ENCODE data around the gene GATAD1.
"Not testable (repeated sequence)": the region's sequence is repeated elsewhere in the genome, so short reads cannot be mapped to it uniquely, and the experiment has no call there.

GATAD1 gene

DNA sequence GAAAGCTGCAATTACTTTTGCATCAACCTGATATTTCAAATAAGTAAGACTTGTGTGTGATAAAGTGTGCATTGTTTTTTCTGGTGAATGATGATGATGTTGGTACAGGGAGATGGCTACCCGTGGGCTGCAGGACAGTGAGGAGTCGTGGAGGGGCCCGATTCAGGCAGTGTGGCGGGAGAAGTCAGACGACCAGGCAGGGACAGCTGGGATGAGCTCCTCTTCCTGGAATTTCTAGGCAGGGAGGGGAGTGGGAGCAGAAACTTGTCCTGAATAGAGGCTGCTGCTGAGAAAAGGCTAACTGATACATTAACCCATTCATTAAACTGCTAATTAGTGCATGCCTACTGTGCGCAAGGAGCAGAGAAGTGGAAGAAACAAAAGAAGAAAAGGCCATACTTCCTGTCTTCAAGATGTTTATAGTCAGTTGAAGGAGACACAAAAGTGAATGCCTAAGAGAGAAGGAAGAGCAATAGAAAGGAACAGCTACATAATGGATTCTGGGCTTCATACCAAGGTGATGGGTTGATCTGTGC, 9.3 kb upstream of the GATAD1 start:
- no peak for DNase-seq

DNA sequence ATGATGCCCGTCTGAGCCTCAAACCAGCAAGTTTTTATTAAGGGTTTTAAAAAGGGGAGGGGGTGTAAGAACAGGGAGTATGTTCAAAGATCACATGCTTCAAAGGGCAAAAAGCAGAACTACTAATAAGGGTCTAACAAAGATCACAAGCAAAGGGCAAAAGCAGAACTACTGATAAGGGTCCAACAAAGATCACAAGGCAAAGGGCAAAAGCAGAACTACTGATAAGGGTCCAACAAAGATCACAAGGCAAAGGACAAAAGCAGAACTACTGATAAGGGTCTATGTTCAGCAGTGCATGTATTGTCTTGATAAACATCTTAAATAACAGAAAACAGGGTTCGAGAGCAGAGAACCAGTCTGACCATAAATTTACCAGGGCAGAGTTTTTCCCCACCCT, 4.6 kb upstream of the GATAD1 start:
- DNase-seq, result not testable (repeated sequence)

DNA sequence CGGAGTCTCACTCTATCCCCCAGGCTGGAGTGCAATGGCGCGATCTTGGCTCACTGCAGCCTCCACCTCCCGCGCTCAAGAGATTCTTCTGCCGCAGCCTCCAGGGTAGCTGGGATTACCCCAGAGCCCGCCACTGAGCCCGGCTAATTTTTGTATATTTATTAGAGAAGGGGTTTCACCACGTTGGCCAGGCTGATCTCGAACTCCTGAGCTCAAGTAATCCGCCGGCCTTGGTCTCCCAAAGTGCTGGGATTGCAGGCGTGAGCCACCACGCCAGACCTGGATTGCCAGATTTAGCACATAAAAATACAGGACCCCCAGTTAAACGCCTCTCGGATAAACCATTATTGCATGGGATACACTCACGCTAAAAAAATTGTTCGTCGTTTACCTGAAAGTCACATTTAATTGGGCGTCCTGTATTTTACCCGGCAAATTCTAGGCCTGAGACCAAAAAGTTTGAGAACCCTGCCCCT, 375 bp upstream of the GATAD1 start:
- DNase-seq, result no peak

GRCh38 chr7:92448205-92448747, 994 bp downstream of the GATAD1 start:
- peak; percentile 38 for DNase-seq

GRCh38 chr7:92451645-92452044, 4.4 kb downstream of the GATAD1 start:
- no peak for DNase-seq

- DNase-seq, result no peak
Observed at GRCh38 chr7:92456236-92456635, 9.0 kb downstream of the GATAD1 start.

GRCh38 chr7:92460109-92460508, 12.8 kb downstream of the GATAD1 start:
- DNase-seq, result no peak

GRCh38 chr7:92460510-92460909, 13.2 kb downstream of the GATAD1 start:
- no peak for DNase-seq

DNA sequence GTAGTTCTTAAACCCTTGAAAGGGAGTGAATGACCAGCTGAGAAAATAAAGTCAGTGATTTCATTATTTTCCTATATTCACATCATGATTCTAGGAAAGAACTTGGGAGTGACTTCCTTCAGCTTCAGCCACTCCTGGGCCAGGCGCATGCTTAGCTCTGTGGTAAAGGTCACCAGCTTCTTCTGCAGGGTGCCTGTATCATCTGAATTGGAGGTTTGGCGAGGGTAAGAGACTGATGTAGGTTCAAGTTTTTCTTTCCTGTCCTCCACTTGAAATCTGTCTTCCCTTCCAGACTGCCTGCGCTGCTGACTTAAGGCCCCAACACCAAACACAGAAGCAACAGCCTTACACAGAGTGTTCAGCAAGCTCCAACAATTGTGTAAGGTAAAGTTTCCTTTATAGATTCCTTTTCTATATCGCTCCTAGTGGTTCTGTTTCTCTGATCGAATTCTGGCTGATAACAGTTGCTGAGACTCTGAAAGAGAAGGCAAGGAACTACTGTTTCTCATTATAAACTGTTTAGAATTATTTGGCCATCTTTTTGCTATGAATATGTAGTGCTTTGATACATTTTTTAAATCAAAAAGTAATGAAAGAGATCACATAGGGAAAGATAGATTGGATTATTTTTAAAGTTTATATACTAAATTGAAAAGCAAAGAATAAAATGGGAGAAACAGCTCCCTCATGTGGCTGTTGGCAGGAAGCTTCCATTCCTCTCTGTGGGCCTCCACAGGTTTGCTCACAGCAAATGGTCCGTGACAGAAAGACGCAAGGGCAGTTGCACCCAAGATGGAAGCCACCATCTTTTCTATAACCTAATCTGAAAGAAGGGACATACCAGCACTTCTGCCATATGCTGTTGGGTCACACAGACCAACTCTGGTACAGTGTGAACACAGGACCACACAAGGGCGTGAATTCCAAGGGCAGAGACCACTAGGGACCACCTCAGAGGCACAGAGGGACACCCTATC, 14.0 kb downstream of the GATAD1 start:
- DNase-seq, result peak; percentile 2

DNA sequence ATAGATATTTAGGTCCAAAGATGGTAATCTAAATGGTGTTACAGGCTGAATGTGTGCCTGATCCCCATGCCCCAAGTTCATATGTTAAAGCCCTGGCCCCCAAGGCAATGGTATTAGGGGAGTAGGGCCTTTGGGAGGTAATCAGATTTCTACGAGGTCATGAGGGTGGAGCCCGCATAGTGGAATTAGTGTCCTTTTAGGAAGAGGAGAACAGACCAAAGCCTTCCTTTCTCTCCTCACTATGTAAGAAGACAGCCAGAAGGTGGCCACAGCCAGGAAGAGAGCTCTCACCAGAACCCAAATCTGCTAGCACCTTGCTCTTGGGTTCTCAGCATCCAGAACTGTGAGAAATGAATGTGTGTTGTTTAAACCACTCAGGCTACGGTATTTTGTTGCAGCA, 15.3 kb downstream of the GATAD1 start:
- DNase-seq, result no peak

- no peak for DNase-seq
Observed at GRCh38 chr7:92464515-92464914, 17.2 kb downstream of the GATAD1 start.

GRCh38 chr7:92466682-92467081, 19.4 kb downstream of the GATAD1 start:
- DNase-seq, result no peak

DNA sequence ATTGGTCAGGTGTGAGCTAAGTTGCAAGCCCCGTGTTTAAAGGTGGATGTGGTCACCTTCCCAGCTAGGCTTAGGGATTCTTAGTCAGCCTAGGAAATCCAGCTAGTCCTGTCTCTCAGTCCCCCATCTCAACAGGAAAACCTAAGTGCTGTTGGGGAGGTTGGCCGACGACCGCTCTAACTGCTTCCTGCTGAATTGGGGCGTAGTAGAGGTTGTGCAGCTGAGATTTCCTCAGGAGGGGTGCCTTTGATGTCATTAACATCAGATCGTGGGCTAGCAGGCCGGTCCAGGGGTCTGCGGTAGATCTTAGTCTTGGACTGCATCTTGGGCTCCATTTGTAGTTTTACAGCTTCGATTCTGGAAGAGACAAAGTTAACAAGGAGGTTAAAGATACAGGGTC, 21.3 kb downstream of the GATAD1 start:
- DNase-seq, result not testable (repeated sequence)

- DNase-seq, result not testable (repeated sequence)
Observed at GRCh38 chr7:92473989-92474388, 26.7 kb downstream of the GATAD1 start.

GRCh38 chr7:92475261-92475770, 28.0 kb downstream of the GATAD1 start:
- not testable (repeated sequence) for DNase-seq

DNA sequence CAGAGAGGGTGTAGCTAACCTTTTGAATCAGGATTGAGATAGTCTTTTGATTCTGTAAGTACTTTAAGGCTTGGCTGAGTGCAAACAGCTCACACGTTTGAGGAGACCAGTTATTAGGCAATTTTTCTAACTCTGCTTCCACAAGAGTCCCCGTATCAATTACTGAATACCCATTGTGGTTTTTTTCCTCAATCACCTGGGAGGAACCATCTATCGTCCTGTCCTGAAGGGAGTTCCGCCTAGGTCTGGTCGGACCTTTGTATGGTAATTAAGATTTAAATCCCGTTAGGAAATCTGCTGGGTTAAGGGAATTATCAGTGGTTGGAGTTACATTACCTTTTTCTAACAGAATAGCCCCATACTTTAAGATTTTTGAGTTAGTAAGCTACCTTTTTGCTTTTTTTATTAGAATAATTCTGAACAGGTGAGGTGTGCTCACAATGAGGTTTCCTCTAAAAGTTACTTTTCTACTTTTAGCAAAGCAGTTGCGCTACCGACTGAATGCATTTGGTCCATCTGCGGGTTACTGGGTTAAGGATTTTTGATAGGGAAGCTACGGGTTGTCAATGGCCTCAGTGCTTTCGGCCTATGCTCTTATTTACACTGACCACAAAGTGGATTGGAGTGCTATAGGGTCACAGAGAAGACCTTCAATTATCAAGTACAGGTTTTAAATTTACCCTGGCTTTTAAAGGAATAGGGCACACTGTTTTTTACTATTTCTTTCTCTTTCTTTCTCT, 28.7 kb downstream of the GATAD1 start:
- DNase-seq, result not testable (repeated sequence)

GRCh38 chr7:92477681-92478080, 30.4 kb downstream of the GATAD1 start, which contains the start of gene ERVW-1:
Gene ERVW-1, minus strand, starts transcription at chr7:92477946. Its CDS starts 7,565 bp downstream, at chr7:92470381.
- DNase-seq, result not testable (repeated sequence)

DNA sequence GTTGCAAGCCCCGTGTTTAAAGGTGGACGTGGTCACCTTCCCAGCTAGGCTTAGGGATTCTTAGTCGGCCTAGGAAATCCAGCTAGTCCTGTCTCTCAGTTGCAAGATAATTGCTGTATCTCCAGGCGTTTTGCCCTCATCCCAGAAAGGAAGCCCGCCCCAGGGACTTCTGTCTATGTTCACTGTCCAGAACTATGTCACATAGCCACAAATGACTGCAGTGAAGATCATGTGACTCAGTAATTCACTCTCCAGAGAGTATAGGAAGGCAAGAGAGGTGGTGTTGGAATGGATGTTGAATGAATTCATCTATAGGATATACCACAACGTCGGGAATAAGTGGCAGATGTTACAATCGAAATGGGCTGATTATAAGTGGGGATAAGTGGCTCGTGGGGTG, 30.8 kb downstream of the GATAD1 start:
- no peak for DNase-seq

- no peak for DNase-seq
Observed at GRCh38 chr7:92478711-92479110, 31.4 kb downstream of the GATAD1 start.

DNA sequence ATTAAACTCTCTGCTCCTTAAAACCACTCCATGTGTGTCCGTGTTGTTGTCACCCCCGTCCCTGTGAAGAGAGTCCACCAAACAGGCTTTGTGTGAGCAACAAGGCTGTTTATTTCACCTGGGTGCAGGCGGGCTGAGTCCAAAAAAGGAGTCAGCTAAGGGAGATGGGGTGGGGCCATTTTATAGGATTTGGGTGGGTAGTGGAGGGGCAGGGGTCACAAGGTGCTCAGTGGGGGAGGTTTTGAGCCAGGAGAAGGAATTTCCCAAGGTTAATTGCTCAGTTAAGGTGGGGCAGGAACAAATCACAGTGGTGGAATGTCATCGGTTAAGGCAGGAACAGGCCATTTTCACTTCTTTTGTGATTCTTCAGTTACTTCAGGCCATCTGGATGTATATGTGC, 31.9 kb downstream of the GATAD1 start:
- DNase-seq, result not testable (repeated sequence)

DNA sequence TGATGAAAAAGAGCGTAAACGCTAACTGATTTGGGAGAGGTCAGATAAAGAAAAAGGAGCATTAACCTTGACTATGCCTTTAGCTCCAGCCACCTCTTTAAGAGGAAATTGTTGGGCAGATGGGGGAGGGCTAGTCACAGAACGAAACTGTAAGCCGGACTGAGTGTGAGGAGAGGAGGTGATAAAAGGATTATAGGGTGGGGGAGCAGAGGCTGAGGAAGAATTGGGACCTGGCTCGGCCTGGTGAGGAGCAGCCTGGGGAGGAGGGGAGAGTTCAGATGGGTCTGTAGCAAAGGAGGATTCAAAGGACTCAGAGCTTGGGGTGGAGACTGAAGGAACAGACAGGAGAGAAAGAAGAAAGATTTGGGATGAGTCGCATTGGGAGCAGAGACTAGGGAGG, 36.3 kb downstream of the GATAD1 start:
- DNase-seq, result not testable (repeated sequence)

GRCh38 chr7:92484226-92484625, 36.9 kb downstream of the GATAD1 start:
- not testable (repeated sequence) for DNase-seq

Data from stimulated activated CD4-positive, alpha-beta T cell treated with anti-CD3 and anti-CD28 coated beads, Interleukin-12 subunit alpha, Interleukin-12 subunit beta, amount 100 ng/mL, for 4 hours (primary cell).